ENCODE measurements around the gene THY1. TPM values are rescaled to one million over a fixed set of nuclear protein-coding genes. Genes with fewer than 3 reads are reported as not detected.

THY1 gene
- polyA plus RNA-seq, 1 donor from 2014 or later, result 98.3 TPM

DNA sequence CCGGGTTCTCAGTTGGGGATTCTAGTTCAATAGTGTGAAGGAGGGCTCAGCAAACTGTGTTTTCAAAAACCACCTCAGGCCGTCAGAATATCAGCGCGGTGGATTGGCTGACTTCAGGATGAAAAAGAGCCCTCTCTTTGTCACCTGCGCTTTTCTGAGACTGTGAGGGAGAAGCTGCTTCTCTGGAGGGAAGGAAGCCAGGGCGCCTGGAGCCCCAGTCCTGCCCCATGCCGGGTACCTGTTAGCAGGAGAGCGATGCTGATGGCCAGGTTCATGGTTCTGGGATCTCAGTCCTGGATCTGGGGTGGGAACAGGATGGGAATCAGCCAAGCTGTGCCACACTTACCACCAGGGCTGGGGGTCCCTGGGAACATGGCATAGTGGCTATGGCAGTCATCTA, 2.3 kb downstream of the THY1 start:
- Histone ChIP-seq H3K9ac (ENCODE audit: low read length) (peak overlapping the region; percentile 95), H3K79me2 (replicated peaks; ENCODE audit: insufficient read depth, low read length) (peaks cover 4% of the 10 kb centered on the region), H3K36me3 (ENCODE audit: insufficient read depth, low read length) (no peaks in the 10 kb centered on the region), H4K20me1 (ENCODE audit: insufficient read depth) (no peaks in the 10 kb centered on the region), H3K4me3 (ENCODE audit: low read length) (peak overlapping the region; percentile 99), H3K9me2 (ENCODE audit: insufficient read depth, low read length) (no peaks in the 10 kb centered on the region), H2AFZ (ENCODE audit: low read depth, low read length) (no peak overlapping the region), H3F3A (ENCODE audit: insufficient read depth, low read length, poor library complexity, severe bottlenecking) (no peaks in the 10 kb centered on the region), H3K27me3 (ENCODE audit: insufficient read depth, low read depth, low read length) (no peaks in the 10 kb centered on the region), H3K27ac (ENCODE audit: low read length) (no peak overlapping the region), H3K9me3 (ENCODE audit: low read length) (no peaks in the 10 kb centered on the region), H3K4me2 (ENCODE audit: low read length) (peak overlapping the region; percentile 30)
- no peak for TF ChIP-seq MXI1 (conservative IDR thresholded peaks at IDR 0.05; ENCODE audit: poor library complexity, severe bottlenecking)
- TF ChIP-seq, protein P1, sequence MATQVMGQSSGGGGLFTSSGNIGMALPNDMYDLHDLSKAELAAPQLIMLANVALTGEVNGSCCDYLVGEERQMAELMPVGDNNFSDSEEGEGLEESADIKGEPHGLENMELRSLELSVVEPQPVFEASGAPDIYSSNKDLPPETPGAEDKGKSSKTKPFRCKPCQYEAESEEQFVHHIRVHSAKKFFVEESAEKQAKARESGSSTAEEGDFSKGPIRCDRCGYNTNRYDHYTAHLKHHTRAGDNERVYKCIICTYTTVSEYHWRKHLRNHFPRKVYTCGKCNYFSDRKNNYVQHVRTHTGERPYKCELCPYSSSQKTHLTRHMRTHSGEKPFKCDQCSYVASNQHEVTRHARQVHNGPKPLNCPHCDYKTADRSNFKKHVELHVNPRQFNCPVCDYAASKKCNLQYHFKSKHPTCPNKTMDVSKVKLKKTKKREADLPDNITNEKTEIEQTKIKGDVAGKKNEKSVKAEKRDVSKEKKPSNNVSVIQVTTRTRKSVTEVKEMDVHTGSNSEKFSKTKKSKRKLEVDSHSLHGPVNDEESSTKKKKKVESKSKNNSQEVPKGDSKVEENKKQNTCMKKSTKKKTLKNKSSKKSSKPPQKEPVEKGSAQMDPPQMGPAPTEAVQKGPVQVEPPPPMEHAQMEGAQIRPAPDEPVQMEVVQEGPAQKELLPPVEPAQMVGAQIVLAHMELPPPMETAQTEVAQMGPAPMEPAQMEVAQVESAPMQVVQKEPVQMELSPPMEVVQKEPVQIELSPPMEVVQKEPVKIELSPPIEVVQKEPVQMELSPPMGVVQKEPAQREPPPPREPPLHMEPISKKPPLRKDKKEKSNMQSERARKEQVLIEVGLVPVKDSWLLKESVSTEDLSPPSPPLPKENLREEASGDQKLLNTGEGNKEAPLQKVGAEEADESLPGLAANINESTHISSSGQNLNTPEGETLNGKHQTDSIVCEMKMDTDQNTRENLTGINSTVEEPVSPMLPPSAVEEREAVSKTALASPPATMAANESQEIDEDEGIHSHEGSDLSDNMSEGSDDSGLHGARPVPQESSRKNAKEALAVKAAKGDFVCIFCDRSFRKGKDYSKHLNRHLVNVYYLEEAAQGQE (IDR thresholded peaks at IDR 0.05; ENCODE audit: borderline replicate concordance), result no peak
- no peak for TF ChIP-seq TAF1 (IDR thresholded peaks at IDR 0.05; ENCODE audit: low read depth)
- TF ChIP-seq EP300 (conservative IDR thresholded peaks at IDR 0.05; ENCODE audit: poor library complexity, severe bottlenecking), result no peak
- TF ChIP-seq EZH2 (IDR thresholded peaks at IDR 0.05; ENCODE audit: borderline replicate concordance, insufficient read depth, low read length, poor library complexity, severe bottlenecking), result no peak
- TF ChIP-seq SMC3 (conservative IDR thresholded peaks at IDR 0.05; ENCODE audit: poor library complexity), result no peak
- TF ChIP-seq POLR2AphosphoS5 (IDR thresholded peaks at IDR 0.05), result no peak
- TF ChIP-seq, protein P2, sequence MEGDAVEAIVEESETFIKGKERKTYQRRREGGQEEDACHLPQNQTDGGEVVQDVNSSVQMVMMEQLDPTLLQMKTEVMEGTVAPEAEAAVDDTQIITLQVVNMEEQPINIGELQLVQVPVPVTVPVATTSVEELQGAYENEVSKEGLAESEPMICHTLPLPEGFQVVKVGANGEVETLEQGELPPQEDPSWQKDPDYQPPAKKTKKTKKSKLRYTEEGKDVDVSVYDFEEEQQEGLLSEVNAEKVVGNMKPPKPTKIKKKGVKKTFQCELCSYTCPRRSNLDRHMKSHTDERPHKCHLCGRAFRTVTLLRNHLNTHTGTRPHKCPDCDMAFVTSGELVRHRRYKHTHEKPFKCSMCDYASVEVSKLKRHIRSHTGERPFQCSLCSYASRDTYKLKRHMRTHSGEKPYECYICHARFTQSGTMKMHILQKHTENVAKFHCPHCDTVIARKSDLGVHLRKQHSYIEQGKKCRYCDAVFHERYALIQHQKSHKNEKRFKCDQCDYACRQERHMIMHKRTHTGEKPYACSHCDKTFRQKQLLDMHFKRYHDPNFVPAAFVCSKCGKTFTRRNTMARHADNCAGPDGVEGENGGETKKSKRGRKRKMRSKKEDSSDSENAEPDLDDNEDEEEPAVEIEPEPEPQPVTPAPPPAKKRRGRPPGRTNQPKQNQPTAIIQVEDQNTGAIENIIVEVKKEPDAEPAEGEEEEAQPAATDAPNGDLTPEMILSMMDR (IDR thresholded peaks at IDR 0.05; ENCODE audit: poor library complexity, severe bottlenecking), result no peak
- TF ChIP-seq RAD21 (conservative IDR thresholded peaks at IDR 0.05), result no peak

DNA sequence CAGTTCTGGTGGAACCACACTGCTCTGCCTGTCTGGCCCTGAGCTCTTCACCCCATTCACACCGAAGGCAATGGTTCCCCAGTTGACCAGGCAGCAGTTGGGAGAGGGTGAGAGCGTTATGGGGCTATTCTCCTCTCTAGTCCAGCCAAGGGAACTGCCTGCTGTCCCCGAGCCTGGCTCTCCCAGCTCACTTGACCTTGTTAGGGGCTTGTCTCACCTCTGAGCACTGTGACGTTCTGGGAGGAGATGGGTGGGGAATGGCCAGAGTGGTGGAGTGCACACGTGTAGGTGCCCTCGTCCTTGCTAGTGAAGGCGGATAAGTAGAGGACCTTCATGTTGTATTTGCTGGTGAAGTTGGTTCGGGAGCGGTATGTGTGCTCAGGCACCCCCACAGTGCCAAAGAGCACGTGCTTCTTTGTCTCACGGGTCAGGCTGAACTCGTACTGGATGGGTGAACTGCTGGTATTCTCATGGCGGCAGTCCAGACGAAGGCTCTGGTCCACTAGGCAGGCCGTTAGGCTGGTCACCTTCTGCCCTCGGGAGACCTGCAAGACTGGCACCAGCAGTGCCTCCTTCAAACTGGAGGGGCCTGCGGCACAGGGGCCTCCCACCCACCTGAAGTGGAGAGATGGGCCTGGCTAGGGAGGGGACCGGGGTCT, 3.0 kb downstream of the THY1 start:
- no peaks in the 10 kb centered on the region for H3K9me3 ChIP-seq (ENCODE audit: low read length)
- peaks cover 4% of the 10 kb centered on the region for H3K79me2 ChIP-seq (replicated peaks; ENCODE audit: insufficient read depth, low read length)
- H2AFZ ChIP-seq (ENCODE audit: low read depth, low read length), result no peak overlapping the region
- H3K9me2 ChIP-seq (ENCODE audit: insufficient read depth, low read length), result no peaks in the 10 kb centered on the region
- no peak overlapping the region for H3K4me2 ChIP-seq (ENCODE audit: low read length)
- H3F3A ChIP-seq (ENCODE audit: insufficient read depth, low read length, poor library complexity, severe bottlenecking), result no peaks in the 10 kb centered on the region
- H3K36me3 ChIP-seq (ENCODE audit: insufficient read depth, low read length), result no peaks in the 10 kb centered on the region
- H4K20me1 ChIP-seq (ENCODE audit: insufficient read depth), result no peaks in the 10 kb centered on the region
- H3K27ac ChIP-seq (ENCODE audit: low read length), result no peak overlapping the region
- peak overlapping the region; percentile 99 for H3K4me3 ChIP-seq (ENCODE audit: low read length)
- no peak overlapping the region for H3K9ac ChIP-seq (ENCODE audit: low read length)
- no peaks in the 10 kb centered on the region for H3K27me3 ChIP-seq (ENCODE audit: insufficient read depth, low read depth, low read length)
- TF ChIP-seq, protein P1 (IDR thresholded peaks at IDR 0.05; ENCODE audit: borderline replicate concordance), result no peak
- TF ChIP-seq SMC3 (conservative IDR thresholded peaks at IDR 0.05; ENCODE audit: poor library complexity), result no peak
